T-helper 22 cell (primary cell): ENCODE measurements around the gene KRTAP10-8.
"Not testable (repeated sequence)": the region's sequence is repeated elsewhere in the genome, so short reads cannot be mapped to it uniquely, and the experiment has no call there.

Experiments used
- DNase-seq: peaks from one replicate; pipeline ENCODE4 v3.0.0-alpha.2; 2020; ENCODE audit warnings: low read depth

The KRTAP10-8 gene

DNA sequence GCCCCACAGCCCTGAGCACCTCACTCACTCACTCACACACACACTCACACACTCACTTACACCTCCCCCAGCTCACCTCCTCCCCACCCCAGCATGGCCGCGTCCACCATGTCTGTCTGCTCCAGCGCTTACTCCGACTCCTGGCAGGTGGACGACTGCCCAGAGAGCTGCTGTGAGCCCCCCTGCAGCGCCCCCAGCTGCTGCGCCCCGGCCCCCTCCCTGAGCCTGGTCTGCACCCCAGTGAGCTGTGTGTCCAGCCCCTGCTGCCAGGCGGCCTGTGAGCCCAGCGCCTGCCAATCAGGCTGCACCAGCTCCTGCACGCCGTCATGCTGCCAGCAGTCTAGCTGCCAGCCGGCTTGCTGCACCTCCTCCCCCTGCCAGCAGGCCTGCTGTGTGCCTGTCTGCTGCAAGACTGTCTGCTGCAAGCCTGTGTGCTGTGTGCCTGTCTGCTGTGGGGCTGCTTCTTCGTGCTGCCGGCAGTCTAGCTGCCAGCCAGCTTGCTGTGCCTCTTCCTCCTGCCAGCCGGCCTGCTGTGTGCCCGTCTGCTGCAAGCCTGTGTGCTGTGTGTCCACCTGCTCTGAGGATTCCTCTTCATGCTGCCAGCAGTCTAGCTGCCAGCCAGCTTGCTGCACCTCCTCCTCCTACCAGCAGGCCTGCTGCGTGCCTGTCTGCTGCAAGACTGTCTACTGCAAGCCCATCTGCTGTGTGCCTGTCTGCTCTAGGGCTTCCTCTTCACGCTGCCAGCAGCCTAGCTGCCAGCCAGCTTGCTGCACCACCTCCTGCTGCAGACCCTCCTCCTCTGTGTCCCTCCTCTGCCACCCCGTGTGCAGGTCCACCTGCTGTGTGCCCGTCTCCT is 34.7 kb downstream of the KRTAP10-8 start, which contains the start of gene KRTAP10-11:
Gene KRTAP10-11 (plus strand): TSS at position 49 of the 856 bp plus-strand sequence. CDS start 45 bp downstream, at position 94.
- DNase-seq, result not testable (repeated sequence)

GRCh38 chr21:44647222-44647552 is 35.3 kb downstream of the KRTAP10-8 start:
- no peak for DNase-seq

GRCh38 chr21:44648557-44649311 is 36.9 kb downstream of the KRTAP10-8 start:
- DNase-seq, result no peak

DNA sequence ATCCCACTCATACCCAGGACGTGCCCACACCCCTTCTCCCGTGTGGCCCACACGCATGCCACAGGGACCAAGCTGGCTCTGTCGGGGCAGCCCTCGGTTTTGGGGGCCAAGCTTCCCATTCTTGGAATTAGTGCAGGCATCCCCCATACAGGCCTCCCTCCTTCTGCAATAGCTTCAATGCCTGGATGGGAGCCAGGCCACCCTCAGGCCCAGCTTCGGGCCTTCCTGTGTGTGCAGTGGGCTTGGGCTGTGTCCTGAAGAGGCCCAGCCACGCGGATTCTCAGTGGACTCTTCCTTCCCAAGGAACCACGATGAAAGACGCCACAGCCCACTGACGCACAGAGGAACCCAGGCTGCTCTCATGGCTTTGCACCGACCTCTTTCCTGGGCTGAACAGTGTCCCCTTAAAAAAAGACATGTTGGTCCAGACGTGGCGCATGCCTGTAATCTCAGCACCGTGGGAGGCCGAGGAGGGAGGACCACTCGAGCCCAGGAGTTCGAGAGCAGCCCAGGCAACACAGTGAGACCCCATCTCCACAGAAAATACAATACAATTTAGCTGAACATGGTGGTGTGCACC is 37.7 kb downstream of the KRTAP10-8 start:
- DNase-seq, result no peak

GRCh38 chr21:44650265-44650972 is 38.5 kb downstream of the KRTAP10-8 start:
- DNase-seq, result no peak

GRCh38 chr21:44650973-44651675 is 39.2 kb downstream of the KRTAP10-8 start:
- DNase-seq, result no peak

DNA sequence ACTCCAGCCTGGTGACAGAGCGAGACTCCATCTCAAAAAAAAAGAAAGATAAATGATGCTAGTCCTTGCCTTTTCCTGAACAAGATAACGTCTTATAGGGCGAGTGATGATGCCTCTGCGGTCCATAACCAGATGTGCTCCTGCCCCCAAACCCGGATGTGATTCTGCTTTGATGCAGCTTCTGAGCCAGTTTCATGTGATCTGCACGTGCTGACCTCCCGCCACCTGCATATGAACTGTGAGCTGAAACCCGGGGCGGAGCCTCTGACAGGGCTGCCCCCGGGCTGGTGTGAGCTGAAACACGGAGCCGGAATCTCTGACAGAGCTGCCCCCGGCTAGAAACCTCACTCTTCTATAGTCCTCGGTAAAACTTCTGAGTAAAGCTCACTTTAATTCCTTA is 41.2 kb downstream of the KRTAP10-8 start:
- DNase-seq, result no peak

GRCh38 chr21:44653656-44654575 is 42.0 kb downstream of the KRTAP10-8 start:
- peak; percentile 73 for DNase-seq

- DNase-seq, result no peak
Measured at GRCh38 chr21:44654576-44655175, 42.8 kb downstream of the KRTAP10-8 start, which contains the start of gene KRTAP12-4. TSS of gene KRTAP12-4 (minus strand) at chr21:44654659. CDS start at chr21:44654614, 45 bp downstream.

- DNase-seq, result no peak
Measured at GRCh38 chr21:44656868-44657267, 45.0 kb downstream of the KRTAP10-8 start.

DNA sequence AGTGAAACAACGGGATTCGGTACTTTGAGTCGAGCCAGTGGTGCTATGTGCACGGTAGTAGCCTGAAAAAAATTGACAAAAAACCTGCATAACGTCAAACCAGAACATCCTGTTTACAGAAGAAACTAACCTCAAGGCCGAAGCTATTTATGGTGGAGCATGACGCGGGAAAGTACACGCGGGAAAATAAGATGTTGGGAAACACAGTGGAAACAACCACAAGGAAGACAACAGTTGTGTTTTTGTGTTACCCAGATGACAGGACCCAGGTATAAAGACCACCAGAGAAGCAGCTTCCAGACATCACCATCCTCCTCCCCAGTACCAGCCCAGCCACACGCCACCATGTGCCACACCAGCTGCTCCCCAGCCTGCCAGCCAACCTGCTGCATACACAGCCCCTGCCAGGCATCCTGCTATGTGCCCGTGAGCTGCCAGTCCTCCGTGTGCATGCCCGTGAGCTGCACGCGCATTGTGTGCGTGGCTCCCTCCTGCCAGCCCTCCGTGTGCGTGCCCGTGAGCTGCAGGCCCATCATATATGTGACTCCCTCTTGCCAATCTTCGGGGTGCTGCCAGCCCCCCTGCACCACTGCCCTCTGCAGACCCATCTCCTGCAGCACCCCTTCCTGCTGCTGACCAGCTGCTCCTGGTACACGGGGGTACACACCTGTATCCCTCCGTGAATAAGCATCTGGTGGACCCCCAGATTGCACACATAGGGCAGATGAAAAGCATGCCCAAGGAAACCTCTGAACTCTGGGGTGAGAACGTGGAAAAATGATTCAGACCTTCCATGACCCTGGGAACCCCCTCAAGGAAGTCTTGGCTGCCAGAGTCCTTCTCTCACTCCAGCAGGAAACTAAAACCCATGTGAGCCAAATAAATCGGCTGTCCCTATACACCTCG is 46.0 kb downstream of the KRTAP10-8 start, which contains the start of gene KRTAP12-3:
Gene KRTAP12-3 (plus strand): TSS at position 298 of the 906 bp plus-strand sequence. CDS start 48 bp downstream, at position 346.
- DNase-seq, result peak; percentile 63

DNA sequence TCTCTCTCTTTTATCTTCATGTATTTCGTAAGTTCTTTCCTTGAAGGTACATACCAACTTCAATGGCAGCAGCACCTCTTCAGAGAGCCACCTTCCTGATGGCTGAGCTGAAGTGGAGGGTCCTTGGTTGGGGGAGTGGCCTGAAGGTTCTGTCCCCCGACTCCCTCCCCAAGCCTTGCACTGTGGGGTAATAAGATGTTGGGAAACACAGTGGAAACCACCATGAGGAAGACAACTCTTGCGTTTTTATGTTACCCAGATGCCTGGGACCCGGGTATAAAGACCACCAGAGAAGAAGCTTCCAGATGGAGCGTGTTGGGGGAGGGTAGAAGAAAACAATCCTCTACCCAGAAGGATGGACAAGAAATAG is 46.6 kb downstream of the KRTAP10-8 start:
- DNase-seq, result no peak

- DNase-seq, result no peak
Measured at GRCh38 chr21:44658913-44659595, 47.2 kb downstream of the KRTAP10-8 start.

- not testable (repeated sequence) for DNase-seq
Measured at GRCh38 chr21:44661567-44661966, 49.7 kb downstream of the KRTAP10-8 start.
